Measurements from ENCODE around the gene TASP1.
"Not testable (repeated sequence)": the region's sequence is repeated elsewhere in the genome, so short reads cannot be mapped to it uniquely, and the experiment has no call there.

Gene TASP1

GRCh38 chr20:13625304-13625979 lies 13.3 kb downstream of the TASP1 start:
- TF ChIP-seq CTCF (conservative IDR thresholded peaks at IDR 0.05; ENCODE audit: low read depth, low read length): no peak
- DNase-seq (ENCODE audit: low read depth): no peak
- H3K4me3 ChIP-seq (ENCODE audit: low read length): no peak overlapping the region

GRCh38 chr20:13619415-13619814 lies 19.3 kb downstream of the TASP1 start:
- H3K4me3 ChIP-seq (ENCODE audit: low read length); DNase-seq (ENCODE audit: low read depth): not testable (repeated sequence)

- DNase-seq (ENCODE audit: low read depth); H3K4me3 ChIP-seq (ENCODE audit: low read length): not testable (repeated sequence)
Observed at GRCh38 chr20:13618456-13618855, 20.3 kb downstream of the TASP1 start.

- DNase-seq (ENCODE audit: low read depth); H3K4me3 ChIP-seq (ENCODE audit: low read length): not testable (repeated sequence)
Observed at GRCh38 chr20:13617585-13617984, 21.1 kb downstream of the TASP1 start.

GRCh38 chr20:13616713-13617112 lies 22.0 kb downstream of the TASP1 start:
- not testable (repeated sequence) for H3K4me3 ChIP-seq (ENCODE audit: low read length); DNase-seq (ENCODE audit: low read depth)

- H3K4me3 ChIP-seq (ENCODE audit: low read length): no peak overlapping the region
- no peak for TF ChIP-seq CTCF (conservative IDR thresholded peaks at IDR 0.05; ENCODE audit: low read depth, low read length)
- no peak for DNase-seq (ENCODE audit: low read depth)
Observed at GRCh38 chr20:13613917-13614316, 24.8 kb downstream of the TASP1 start.

- H3K4me3 ChIP-seq (ENCODE audit: low read length): no peak overlapping the region
- DNase-seq (ENCODE audit: low read depth): no peak
- TF ChIP-seq CTCF (conservative IDR thresholded peaks at IDR 0.05; ENCODE audit: low read depth, low read length): no peak
Observed at GRCh38 chr20:13611611-13612125, 27.1 kb downstream of the TASP1 start.

- DNase-seq (ENCODE audit: low read depth): no peak
- no peak overlapping the region for H3K4me3 ChIP-seq (ENCODE audit: low read length)
- TF ChIP-seq CTCF (conservative IDR thresholded peaks at IDR 0.05; ENCODE audit: low read depth, low read length): peak; percentile 4
Observed at GRCh38 chr20:13610184-13610583, 28.5 kb downstream of the TASP1 start.

- DNase-seq (ENCODE audit: low read depth): no peak
- H3K4me3 ChIP-seq (ENCODE audit: low read length): no peak overlapping the region
- TF ChIP-seq CTCF (conservative IDR thresholded peaks at IDR 0.05; ENCODE audit: low read depth, low read length): no peak
Observed at GRCh38 chr20:13608066-13608465, 30.7 kb downstream of the TASP1 start.

GRCh38 chr20:13593423-13593822 lies 45.3 kb downstream of the TASP1 start:
- not testable (repeated sequence) for H3K4me3 ChIP-seq (ENCODE audit: low read length); DNase-seq (ENCODE audit: low read depth)

All from retinal pigment epithelial cell (primary cell).